Measurements from ENCODE around the gene RUNX1.

Gene RUNX1

GRCh38 chr21:34825101-34825500 lies 224.0 kb downstream of the RUNX1 start:
- ATAC-seq: no peak
- TF ChIP-seq RARB (CRISPR knock-in tag; IDR thresholded peaks at IDR 0.05) (no peak), POU6F1 (CRISPR knock-in tag; IDR thresholded peaks at IDR 0.05; ENCODE audit: borderline replicate concordance, low read depth) (no peak), ISL1 (CRISPR knock-in tag; IDR thresholded peaks at IDR 0.05) (no peak), ZC3H10 (CRISPR knock-in tag; IDR thresholded peaks at IDR 0.05) (no peak), OSR1 (CRISPR knock-in tag; IDR thresholded peaks at IDR 0.05) (no peak), ZFP30 (CRISPR knock-in tag; IDR thresholded peaks at IDR 0.05) (no peak), TSHZ2 (CRISPR knock-in tag; IDR thresholded peaks at IDR 0.05) (no peak), SNAI2 (CRISPR knock-in tag; IDR thresholded peaks at IDR 0.05) (no peak), TOX (CRISPR knock-in tag; IDR thresholded peaks at IDR 0.05; ENCODE audit: borderline replicate concordance) (no peak), ZNF8 (CRISPR knock-in tag; IDR thresholded peaks at IDR 0.05) (no peak), ARNTL (CRISPR knock-in tag; IDR thresholded peaks at IDR 0.05; ENCODE audit: borderline replicate concordance, low read depth) (no peak), PATZ1 (CRISPR knock-in tag; IDR thresholded peaks at IDR 0.05; ENCODE audit: borderline replicate concordance) (no peak), ZFP3 (CRISPR knock-in tag; IDR thresholded peaks at IDR 0.05) (no peak), CSDC2 (CRISPR knock-in tag; IDR thresholded peaks at IDR 0.05) (no peak), CSRNP3 (CRISPR knock-in tag; IDR thresholded peaks at IDR 0.05) (no peak), BACH2 (CRISPR knock-in tag; IDR thresholded peaks at IDR 0.05; ENCODE audit: borderline replicate concordance) (no peak), ZNF70 (CRISPR knock-in tag; IDR thresholded peaks at IDR 0.05) (no peak)

- no peak for ATAC-seq
- TF ChIP-seq ZFP30 (CRISPR knock-in tag; IDR thresholded peaks at IDR 0.05) (no peak), ARNTL (CRISPR knock-in tag; IDR thresholded peaks at IDR 0.05; ENCODE audit: borderline replicate concordance, low read depth) (no peak), ZFP3 (CRISPR knock-in tag; IDR thresholded peaks at IDR 0.05) (no peak), ZNF565 (CRISPR knock-in tag; conservative IDR thresholded peaks at IDR 0.05; ENCODE audit: low read depth) (no peak), BACH2 (CRISPR knock-in tag; IDR thresholded peaks at IDR 0.05; ENCODE audit: borderline replicate concordance) (no peak), ZNF8 (CRISPR knock-in tag; IDR thresholded peaks at IDR 0.05) (no peak), ZNF70 (CRISPR knock-in tag; IDR thresholded peaks at IDR 0.05) (no peak), CREB5 (CRISPR knock-in tag; IDR thresholded peaks at IDR 0.05; ENCODE audit: low read depth) (no peak), CSRNP3 (CRISPR knock-in tag; IDR thresholded peaks at IDR 0.05) (no peak), ESRRG (CRISPR knock-in tag; IDR thresholded peaks at IDR 0.05) (no peak), CSDC2 (CRISPR knock-in tag; IDR thresholded peaks at IDR 0.05) (no peak)
These were observed 224.8 kb downstream of the RUNX1 start for GRCh38 chr21:34824314-34824713.

Measured in SK-N-SH treated with all-trans-retinoic acid at 6 μM for 48 hours (cell line).